Adipocyte (in vitro differentiated cells): ENCODE data around the gene CTSA.

Experiments used
- DNase-seq: peaks from one replicate; pipeline ENCODE4 v3.0.0-alpha.2; 2015; ENCODE audit warnings: low read depth
- H3K27me3 ChIP-seq: replicated peaks from 2 replicates; pipeline ENCODE4 v1.7.0; 2013; ENCODE audit warnings: mild to moderate bottlenecking, low read length, moderate library complexity; ENCODE audit not compliant: control insufficient read depth, insufficient read depth
- H3K36me3 ChIP-seq: 2 replicates; pipeline ENCODE4 v1.7.0; 2013; ENCODE audit warnings: low read length, mild to moderate bottlenecking, moderate library complexity; ENCODE audit not compliant: control insufficient read depth, insufficient read depth, severe bottlenecking
- H3K4me1 ChIP-seq: 2 replicates; pipeline ENCODE4 v1.7.0; 2013; ENCODE audit warnings: mild to moderate bottlenecking, low read length, moderate library complexity; ENCODE audit not compliant: control insufficient read depth, insufficient read depth
- H3K4me3 ChIP-seq: 2 replicates; pipeline ENCODE4 v1.7.0; 2013; ENCODE audit warnings: mild to moderate bottlenecking, low read length, moderate library complexity
- H3K9ac ChIP-seq: 2 replicates; pipeline ENCODE4 v1.7.0; 2013; ENCODE audit warnings: mild to moderate bottlenecking, low read length, moderate library complexity
- H3K9me3 ChIP-seq: 2 replicates; pipeline ENCODE4 v1.7.0; 2013; ENCODE audit warnings: mild to moderate bottlenecking, low read length, moderate library complexity; ENCODE audit not compliant: control insufficient read depth

Gene CTSA

GRCh38 chr20:45935416-45936046, 44.4 kb downstream of the CTSA start:
- Histone ChIP-seq H3K9me3 (no peaks in the 10 kb centered on the region), H3K9ac (peak overlapping the region; percentile 93), H3K4me1 (peaks cover 20% of the 10 kb centered on the region), H3K4me3 (peak overlapping the region; percentile 90), H3K36me3 (peaks cover 28% of the 10 kb centered on the region), H3K27me3 (no peaks in the 10 kb centered on the region)
- DNase-seq = peak; percentile 56

- Histone ChIP-seq H3K9me3 (no peaks in the 10 kb centered on the region), H3K4me3 (no peak overlapping the region), H3K36me3 (peaks cover 45% of the 10 kb centered on the region), H3K27me3 (no peaks in the 10 kb centered on the region), H3K4me1 (peaks cover 20% of the 10 kb centered on the region), H3K9ac (no peak overlapping the region)
- no peak for DNase-seq
Observed at GRCh38 chr20:45937765-45938164, 46.6 kb downstream of the CTSA start.

GRCh38 chr20:45938727-45939438, 47.7 kb downstream of the CTSA start:
- Histone ChIP-seq H3K27me3 (no peaks in the 10 kb centered on the region), H3K9ac (no peak overlapping the region), H3K36me3 (peaks cover 55% of the 10 kb centered on the region), H3K4me1 (peaks cover 13% of the 10 kb centered on the region), H3K9me3 (no peaks in the 10 kb centered on the region), H3K4me3 (no peak overlapping the region)
- DNase-seq = no peak

- H3K9ac ChIP-seq = no peak overlapping the region
- DNase-seq = no peak
- H3K4me3 ChIP-seq = no peak overlapping the region
- H3K9me3 ChIP-seq = no peaks in the 10 kb centered on the region
- peaks cover 67% of the 10 kb centered on the region for H3K36me3 ChIP-seq
- H3K27me3 ChIP-seq = no peaks in the 10 kb centered on the region
- H3K4me1 ChIP-seq = peaks cover 24% of the 10 kb centered on the region
Observed at GRCh38 chr20:45940053-45940452, 48.9 kb downstream of the CTSA start.

GRCh38 chr20:45940469-45940868, 49.3 kb downstream of the CTSA start:
- H3K27me3 ChIP-seq = no peaks in the 10 kb centered on the region
- H3K9me3 ChIP-seq = no peaks in the 10 kb centered on the region
- no peak overlapping the region for H3K4me3 ChIP-seq
- DNase-seq = no peak
- no peak overlapping the region for H3K9ac ChIP-seq
- peaks cover 71% of the 10 kb centered on the region for H3K36me3 ChIP-seq
- peaks cover 26% of the 10 kb centered on the region for H3K4me1 ChIP-seq

- Histone ChIP-seq H3K27me3 (no peaks in the 10 kb centered on the region), H3K36me3 (peaks cover 88% of the 10 kb centered on the region), H3K4me1 (peaks cover 33% of the 10 kb centered on the region), H3K9me3 (no peaks in the 10 kb centered on the region), H3K4me3 (no peak overlapping the region), H3K9ac (no peak overlapping the region)
- no peak for DNase-seq
Observed at GRCh38 chr20:45943613-45944012, 52.5 kb downstream of the CTSA start.

- Histone ChIP-seq H3K36me3 (peaks cover 90% of the 10 kb centered on the region), H3K9ac (peak overlapping the region; percentile 57), H3K27me3 (no peaks in the 10 kb centered on the region), H3K4me3 (no peak overlapping the region), H3K9me3 (no peaks in the 10 kb centered on the region), H3K4me1 (peaks cover 33% of the 10 kb centered on the region)
- no peak for DNase-seq
Observed at GRCh38 chr20:45944151-45944964, 53.2 kb downstream of the CTSA start.

- Histone ChIP-seq H3K27me3 (no peaks in the 10 kb centered on the region), H3K4me3 (no peak overlapping the region), H3K4me1 (peaks cover 33% of the 10 kb centered on the region), H3K36me3 (peaks cover 90% of the 10 kb centered on the region), H3K9ac (peak overlapping the region; percentile 57), H3K9me3 (no peaks in the 10 kb centered on the region)
- DNase-seq = no peak
Observed at GRCh38 chr20:45944965-45945677, 54.0 kb downstream of the CTSA start.

GRCh38 chr20:45945678-45946148, 54.6 kb downstream of the CTSA start:
- no peaks in the 10 kb centered on the region for H3K27me3 ChIP-seq
- no peak for DNase-seq
- no peak overlapping the region for H3K4me3 ChIP-seq
- H3K36me3 ChIP-seq = peaks cover 90% of the 10 kb centered on the region
- peaks cover 33% of the 10 kb centered on the region for H3K4me1 ChIP-seq
- H3K9ac ChIP-seq = peak overlapping the region; percentile 65
- H3K9me3 ChIP-seq = no peaks in the 10 kb centered on the region

GRCh38 chr20:45946149-45946970, 55.2 kb downstream of the CTSA start:
- Histone ChIP-seq H3K9ac (peak overlapping the region; percentile 65), H3K4me3 (no peak overlapping the region), H3K27me3 (no peaks in the 10 kb centered on the region), H3K4me1 (peaks cover 33% of the 10 kb centered on the region), H3K9me3 (no peaks in the 10 kb centered on the region), H3K36me3 (peaks cover 89% of the 10 kb centered on the region)
- no peak for DNase-seq
